ENCODE measurements around the gene ABCC1.

GRCh38 chr16:16136588-16136987 lies 187.2 kb downstream of the ABCC1 start:
- TF ChIP-seq CTCF (conservative IDR thresholded peaks at IDR 0.05 in 1 of 2, IDR thresholded peaks at IDR 0.05 in 1 of 2; ENCODE audit: low read depth in 1 of 2, low read length in 2 of 2) (no peak), EZH2 (IDR thresholded peaks at IDR 0.05; ENCODE audit: low read length, missing control alignments) (no peak)
